ENCODE results near the gene APLP2. TPM values are rescaled to one million over a fixed set of nuclear protein-coding genes. Genes with fewer than 3 reads are reported as not detected.
A peak's percentile ranks its signal among the peaks of the same experiment; 100 is the strongest.

APLP2 gene
- total RNA-seq, 2 donors from 2014 or later, result 821 to 864 TPM

GRCh38 chr11:130071211-130071712 lies 1.6 kb downstream of the APLP2 start:
- peak overlapping the region; percentile 97 for H3K4me3 ChIP-seq (ENCODE audit: low read length)
- no peak for DNase-seq
- no peaks in the 10 kb centered on the region for H3K9me3 ChIP-seq (ENCODE audit: control insufficient read depth, low read length)
- peak overlapping the region; percentile 74 for H3K9ac ChIP-seq (ENCODE audit: extremely low read depth, low read length, poor library complexity, severe bottlenecking)
- WGBS, 2 experiments (ENCODE audit: insufficient coverage in 1 of 2, insufficient read length in 1 of 2), result 10 to 16% methylated on average over 9 to 11 of the region's 11 CpGs
- Mint-ChIP-seq H3K9me3 (no peaks in the 10 kb centered on the region), H3K27me3 (ENCODE audit: insufficient read depth) (peaks cover 14% of the 10 kb centered on the region), H3K4me3 (peak overlapping the region; percentile 79), H3K36me3 (ENCODE audit: low read depth) (peaks cover 4% of the 10 kb centered on the region), H3K4me1 (peaks cover 32% of the 10 kb centered on the region), H3K27ac (peak overlapping the region; percentile 88)
- peaks cover 4% of the 10 kb centered on the region for H3K4me1 ChIP-seq (ENCODE audit: control insufficient read depth, insufficient read depth, low read length)
- TF ChIP-seq CTCF (conservative IDR thresholded peaks at IDR 0.05), result no peak
- H3K27ac ChIP-seq (ENCODE audit: low read depth, low read length), result no peak overlapping the region
- no peaks in the 10 kb centered on the region for H3K27me3 ChIP-seq (ENCODE audit: control insufficient read depth, insufficient read depth, low read length, poor library complexity, severe bottlenecking)
- peaks cover 27% of the 10 kb centered on the region for H3K36me3 ChIP-seq (ENCODE audit: control insufficient read depth, insufficient read depth, low read length)

GRCh38 chr11:130074736-130075135 lies 5.0 kb downstream of the APLP2 start:
- Histone ChIP-seq H3K27ac (ENCODE audit: low read depth, low read length) (no peak overlapping the region), H3K9me3 (ENCODE audit: control insufficient read depth, low read length) (no peaks in the 10 kb centered on the region), H3K4me3 (ENCODE audit: low read length) (peak overlapping the region; percentile 97), H3K36me3 (ENCODE audit: control insufficient read depth, insufficient read depth, low read length) (peaks cover 38% of the 10 kb centered on the region), H3K4me1 (ENCODE audit: control insufficient read depth, insufficient read depth, low read length) (peaks cover 4% of the 10 kb centered on the region), H3K9ac (ENCODE audit: extremely low read depth, low read length, poor library complexity, severe bottlenecking) (no peak overlapping the region), H3K27me3 (ENCODE audit: control insufficient read depth, insufficient read depth, low read length, poor library complexity, severe bottlenecking) (no peaks in the 10 kb centered on the region)
- TF ChIP-seq CTCF (conservative IDR thresholded peaks at IDR 0.05), result no peak
- WGBS, 2 experiments (ENCODE audit: insufficient coverage in 1 of 2, insufficient read length in 1 of 2), result 90 to 93% methylated on average over 2 of the region's 2 CpGs
- H3K4me3 Mint-ChIP-seq, result no peak overlapping the region
- H3K9me3 Mint-ChIP-seq, result no peaks in the 10 kb centered on the region
- no peaks in the 10 kb centered on the region for H3K27me3 Mint-ChIP-seq (ENCODE audit: insufficient read depth)
- DNase-seq, result no peak
- peaks cover 6% of the 10 kb centered on the region for H3K36me3 Mint-ChIP-seq (ENCODE audit: low read depth)
- peaks cover 52% of the 10 kb centered on the region for H3K4me1 Mint-ChIP-seq
- no peak overlapping the region for H3K27ac Mint-ChIP-seq

- 57 to 90% methylated on average over 2 to 4 of the region's 4 CpGs for WGBS, 2 experiments (ENCODE audit: insufficient coverage in 1 of 2, insufficient read length in 1 of 2)
- H3K4me1 ChIP-seq (ENCODE audit: control insufficient read depth, insufficient read depth, low read length), result peaks cover 4% of the 10 kb centered on the region
- H3K27me3 Mint-ChIP-seq (ENCODE audit: insufficient read depth), result no peaks in the 10 kb centered on the region
These were observed 7.2 kb downstream of the APLP2 start for GRCh38 chr11:130076778-130077481.

More at GRCh38 chr11:130076778-130077481, 7.2 kb downstream of the APLP2 start:
- Histone ChIP-seq H3K9me3 (ENCODE audit: control insufficient read depth, low read length) (no peaks in the 10 kb centered on the region), H3K9ac (ENCODE audit: extremely low read depth, low read length, poor library complexity, severe bottlenecking) (peak overlapping the region; percentile 74), H3K27me3 (ENCODE audit: control insufficient read depth, insufficient read depth, low read length, poor library complexity, severe bottlenecking) (no peaks in the 10 kb centered on the region), H3K36me3 (ENCODE audit: control insufficient read depth, insufficient read depth, low read length) (peaks cover 52% of the 10 kb centered on the region), H3K4me3 (ENCODE audit: low read length) (peak overlapping the region; percentile 75), H3K27ac (ENCODE audit: low read depth, low read length) (peak overlapping the region; percentile 49)
- peak; percentile 71 for DNase-seq
- H3K4me3 Mint-ChIP-seq, result peak overlapping the region; percentile 6
- H3K4me1 Mint-ChIP-seq, result peaks cover 46% of the 10 kb centered on the region
- H3K9me3 Mint-ChIP-seq, result no peaks in the 10 kb centered on the region
- no peak for TF ChIP-seq CTCF (conservative IDR thresholded peaks at IDR 0.05)
- peak overlapping the region; percentile 91 for H3K27ac Mint-ChIP-seq
- peaks cover 12% of the 10 kb centered on the region for H3K36me3 Mint-ChIP-seq (ENCODE audit: low read depth)
